HG02759 (cell line): Measurements from ENCODE around the gene MNT.

Experiments used
- ATAC-seq: cut with Tn5 transposase; IDR thresholded peaks from one replicate; pipeline ENCODE4 v1.9.1; 2021; ENCODE audit warnings: mild to moderate bottlenecking, moderate library complexity; ENCODE audit not compliant: unreplicated experiment

The MNT gene

GRCh38 chr17:2396568-2397246, 4.2 kb downstream of the MNT start:
- no peak for ATAC-seq

- no peak for ATAC-seq
Measured at GRCh38 chr17:2396192-2396567, 4.7 kb downstream of the MNT start.

- no peak for ATAC-seq
Measured at GRCh38 chr17:2395258-2396181, 5.3 kb downstream of the MNT start.

- ATAC-seq, result no peak
Measured at GRCh38 chr17:2394775-2395201, 6.1 kb downstream of the MNT start.

GRCh38 chr17:2393954-2394749, 6.7 kb downstream of the MNT start:
- ATAC-seq, result peak; percentile 0

- peak; percentile 40 for ATAC-seq
Measured at GRCh38 chr17:2393174-2393953, 7.5 kb downstream of the MNT start.

GRCh38 chr17:2392252-2393173, 8.3 kb downstream of the MNT start:
- ATAC-seq, result peak; percentile 64

- no peak for ATAC-seq
Measured at GRCh38 chr17:2391597-2392251, 9.1 kb downstream of the MNT start.

GRCh38 chr17:2390199-2390836, 10.5 kb downstream of the MNT start:
- ATAC-seq, result no peak

GRCh38 chr17:2388683-2389055, 12.2 kb downstream of the MNT start:
- no peak for ATAC-seq

- ATAC-seq, result no peak
Measured at GRCh38 chr17:2388020-2388682, 12.7 kb downstream of the MNT start.

- ATAC-seq, result no peak
Measured at GRCh38 chr17:2387086-2388019, 13.5 kb downstream of the MNT start.

- no peak for ATAC-seq
Measured at GRCh38 chr17:2386400-2387085, 14.3 kb downstream of the MNT start.

GRCh38 chr17:2385240-2386210, 15.3 kb downstream of the MNT start:
- ATAC-seq, result no peak

GRCh38 chr17:2384439-2385127, 16.3 kb downstream of the MNT start:
- ATAC-seq, result no peak
